Cardiac fibroblast (primary cell): ENCODE measurements around the gene RFXANK.
A peak's percentile ranks its signal among the peaks of the same experiment; 100 is the strongest.

Source experiments
- DNase-seq, 2 donors: peaks; one replicate each; pipeline versions ENCODE4 v3.0.0 to v3.0.0-alpha.2; 2010; ENCODE audit warnings: low read depth in 2 of 2
- H3K4me3 ChIP-seq, 2 donors: replicated peaks in 1 of 2; 1 replicate in 1 of 2; 2 replicates in 1 of 2; pipeline ENCODE4 v1.5.1; 2011; ENCODE audit warnings: low read depth in 2 of 2, low read length in 2 of 2, mild to moderate bottlenecking in 2 of 2, moderate library complexity in 1 of 2
- CTCF ChIP-seq: IDR thresholded peaks from one replicate; pipeline ENCODE4 v1.5.1; 2011; ENCODE audit warnings: low read depth, mild to moderate bottlenecking, low read length, inconsistent platforms

RFXANK gene

GRCh38 chr19:19181488-19181998 lies 10.5 kb upstream of the RFXANK start:
- TF ChIP-seq CTCF: no peak
- H3K4me3 ChIP-seq: no peak overlapping the region
- DNase-seq: no peak

- DNase-seq: peak; percentile 51 to 59
- TF ChIP-seq CTCF: peak; percentile 75
- H3K4me3 ChIP-seq: no peak overlapping the region
Measured at GRCh38 chr19:19185853-19186740, 6.0 kb upstream of the RFXANK start.

GRCh38 chr19:19186742-19187141 lies 5.3 kb upstream of the RFXANK start:
- no peak for DNase-seq
- TF ChIP-seq CTCF: no peak
- H3K4me3 ChIP-seq: no peak overlapping the region

- peak overlapping the region; percentile 83 to 98 for H3K4me3 ChIP-seq
- TF ChIP-seq CTCF: no peak
- no peak for DNase-seq
Measured at GRCh38 chr19:19191768-19192077, 335 bp upstream of the RFXANK start.

GRCh38 chr19:19192910-19193423 lies 909 bp downstream of the RFXANK start:
- H3K4me3 ChIP-seq: peak overlapping the region; percentile 83
- no peak for TF ChIP-seq CTCF
- peak in 1 of 2 donors; percentile 7 for DNase-seq

GRCh38 chr19:19193926-19194325 lies 1.9 kb downstream of the RFXANK start:
- no peak for TF ChIP-seq CTCF
- DNase-seq: no peak
- H3K4me3 ChIP-seq: peak overlapping the region in 1 of 2 donors; percentile 83
